Measurements from ENCODE around the gene TRDMT1. TPM values are rescaled to one million over a fixed set of nuclear protein-coding genes. Genes with fewer than 3 reads are reported as not detected.

Gene TRDMT1
- total RNA-seq, 2 experiments from 2014 or later: 10.4 to 12.2 TPM

DNA sequence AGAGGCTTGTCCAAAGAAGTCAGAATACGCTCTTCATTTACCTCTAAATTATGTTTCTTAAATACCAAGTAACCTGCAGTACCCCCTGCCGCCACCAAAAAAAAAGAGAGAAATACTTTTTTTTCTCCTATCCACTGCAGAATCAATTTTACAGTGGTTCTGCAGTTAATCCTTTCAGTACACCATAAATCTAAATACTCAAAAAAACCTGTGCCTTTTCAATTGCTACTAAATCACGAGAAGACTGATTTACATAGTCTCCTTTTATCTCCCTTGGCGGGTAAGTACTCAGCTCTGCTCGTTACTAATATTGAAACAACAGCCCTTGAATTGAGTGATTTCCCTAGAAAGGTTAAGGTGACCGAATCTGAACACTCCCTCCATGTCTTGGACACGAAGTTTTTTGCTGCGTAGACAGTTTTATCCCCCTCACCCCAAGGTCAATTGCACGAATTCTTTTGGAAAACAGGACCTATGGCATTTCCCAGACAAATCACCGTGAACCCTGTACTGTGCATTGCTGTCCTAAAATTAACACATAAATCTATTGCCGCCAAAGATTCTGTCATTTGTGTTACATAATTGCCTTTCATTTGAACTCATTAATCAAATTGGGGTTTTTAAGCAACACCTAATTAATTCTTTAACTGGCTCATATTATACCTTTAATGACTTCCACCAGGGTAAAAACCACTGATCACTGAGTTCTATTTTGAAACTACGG lies 26.1 kb upstream of the TRDMT1 start:
- TF ChIP-seq EZH2phosphoT487 (IDR thresholded peaks at IDR 0.05; ENCODE audit: borderline replicate concordance, low read depth, low read length): no peak
- TF ChIP-seq, protein P1, sequence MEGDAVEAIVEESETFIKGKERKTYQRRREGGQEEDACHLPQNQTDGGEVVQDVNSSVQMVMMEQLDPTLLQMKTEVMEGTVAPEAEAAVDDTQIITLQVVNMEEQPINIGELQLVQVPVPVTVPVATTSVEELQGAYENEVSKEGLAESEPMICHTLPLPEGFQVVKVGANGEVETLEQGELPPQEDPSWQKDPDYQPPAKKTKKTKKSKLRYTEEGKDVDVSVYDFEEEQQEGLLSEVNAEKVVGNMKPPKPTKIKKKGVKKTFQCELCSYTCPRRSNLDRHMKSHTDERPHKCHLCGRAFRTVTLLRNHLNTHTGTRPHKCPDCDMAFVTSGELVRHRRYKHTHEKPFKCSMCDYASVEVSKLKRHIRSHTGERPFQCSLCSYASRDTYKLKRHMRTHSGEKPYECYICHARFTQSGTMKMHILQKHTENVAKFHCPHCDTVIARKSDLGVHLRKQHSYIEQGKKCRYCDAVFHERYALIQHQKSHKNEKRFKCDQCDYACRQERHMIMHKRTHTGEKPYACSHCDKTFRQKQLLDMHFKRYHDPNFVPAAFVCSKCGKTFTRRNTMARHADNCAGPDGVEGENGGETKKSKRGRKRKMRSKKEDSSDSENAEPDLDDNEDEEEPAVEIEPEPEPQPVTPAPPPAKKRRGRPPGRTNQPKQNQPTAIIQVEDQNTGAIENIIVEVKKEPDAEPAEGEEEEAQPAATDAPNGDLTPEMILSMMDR (conservative IDR thresholded peaks at IDR 0.05; ENCODE audit: low read length): peak; percentile 70
- H3K79me2 ChIP-seq (ENCODE audit: insufficient read depth, low read depth, low read length): no peaks in the 10 kb centered on the region
- peak overlapping the region; percentile 57 for H3K4me2 ChIP-seq (ENCODE audit: low read length)
- no peaks in the 10 kb centered on the region for H3K36me3 ChIP-seq (ENCODE audit: insufficient read depth, low read length)
- DNase-seq (ENCODE audit: low spot score): peak; percentile 24
- BruUV-seq (replicated peaks): no TSS peak
- H3K4me1 ChIP-seq (ENCODE audit: insufficient read depth, low read length, poor library complexity, severe bottlenecking): peaks cover 29% of the 10 kb centered on the region
- peak overlapping the region; percentile 53 for H3K4me3 ChIP-seq (ENCODE audit: low read depth, low read length, poor library complexity, severe bottlenecking)
- CTCF ChIA-PET (ENCODE audit: unreplicated experiment): no interaction called here
- H2AFZ ChIP-seq (ENCODE audit: low read length): no peak overlapping the region; the same call in 1 of the 2 replicates
- H4K20me1 ChIP-seq (ENCODE audit: insufficient read depth, low read length): no peaks in the 10 kb centered on the region; the same call in 1 of the 2 replicates
- POLR2A ChIA-PET: interaction anchor here (0.6 kb wide), 1 partner anchor 475 kb away, joined by 3 read pairs; no protein-coding TSS in a partner anchor
- no peaks in the 10 kb centered on the region for H3K9me2 ChIP-seq (ENCODE audit: insufficient read depth, low read length)
- intact Hi-C loops (cut with micrococcal nuclease; ENCODE audit: unreplicated experiment): no loop called here
- no peaks in the 10 kb centered on the region for H3K9me3 ChIP-seq (ENCODE audit: low read length)
- H3K27ac ChIP-seq (ENCODE audit: low read depth, low read length, poor library complexity, severe bottlenecking): no peak overlapping the region

GRCh38 chr10:17226891-17227303 lies 25.4 kb upstream of the TRDMT1 start:
- Histone ChIP-seq H2AFZ (ENCODE audit: low read length) (no peak overlapping the region), H3K9me2 (ENCODE audit: insufficient read depth, low read length) (no peaks in the 10 kb centered on the region), H3K4me2 (ENCODE audit: low read length) (peak overlapping the region; percentile 57; the same call in 1 of the 2 replicates), H4K20me1 (ENCODE audit: insufficient read depth, low read length) (no peaks in the 10 kb centered on the region; the same call in 1 of the 2 replicates), H3K4me1 (ENCODE audit: insufficient read depth, low read length, poor library complexity, severe bottlenecking) (peaks cover 29% of the 10 kb centered on the region), H3K36me3 (ENCODE audit: insufficient read depth, low read length) (no peaks in the 10 kb centered on the region), H3K79me2 (ENCODE audit: insufficient read depth, low read depth, low read length) (no peaks in the 10 kb centered on the region), H3K4me3 (ENCODE audit: low read depth, low read length, poor library complexity, severe bottlenecking) (no peak overlapping the region), H3K9me3 (ENCODE audit: low read length) (no peaks in the 10 kb centered on the region), H3K27ac (ENCODE audit: low read depth, low read length, poor library complexity, severe bottlenecking) (no peak overlapping the region)
- ChIA-PET POLR2A (interaction anchor here (0.6 kb wide), 1 partner anchor 474 kb away, joined by 3 read pairs; no protein-coding TSS in a partner anchor), CTCF (ENCODE audit: unreplicated experiment) (no interaction called here)
- no TSS peak for BruUV-seq (replicated peaks)
- no peak for TF ChIP-seq EZH2phosphoT487 (IDR thresholded peaks at IDR 0.05; ENCODE audit: borderline replicate concordance, low read depth, low read length)
- TF ChIP-seq, protein P1 (conservative IDR thresholded peaks at IDR 0.05; ENCODE audit: low read length): no peak
- intact Hi-C loops (cut with micrococcal nuclease; ENCODE audit: unreplicated experiment): no loop called here
- no peak for DNase-seq (ENCODE audit: low spot score)

DNA sequence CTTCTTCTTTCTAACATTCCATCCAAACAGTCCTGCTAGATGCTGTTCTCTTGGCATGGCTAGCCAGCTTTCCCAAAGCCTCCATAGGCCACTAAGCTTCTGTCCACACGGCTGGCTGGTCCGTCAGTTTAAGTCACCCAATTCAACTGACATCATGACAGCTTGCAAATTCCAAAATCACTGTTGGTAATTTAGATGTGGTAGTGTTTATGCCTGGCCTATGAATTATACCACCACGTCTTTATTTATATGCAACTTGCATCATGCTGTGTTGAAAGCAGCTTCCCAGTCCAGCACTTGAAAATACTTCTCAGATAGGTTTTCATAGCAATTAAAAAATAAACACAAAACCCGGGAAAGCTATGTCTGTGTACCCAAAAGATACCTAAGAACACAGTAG lies 24.3 kb upstream of the TRDMT1 start:
- ChIA-PET POLR2A (interaction anchor here (0.6 to 1.1 kb wide), 2 partner anchors 17 to 161 kb away, joined by 3 read pairs; no protein-coding TSS in a partner anchor), CTCF (ENCODE audit: unreplicated experiment) (no interaction called here)
- Histone ChIP-seq H2AFZ (ENCODE audit: low read length) (no peak overlapping the region), H4K20me1 (ENCODE audit: insufficient read depth, low read length) (no peaks in the 10 kb centered on the region; the same call in 1 of the 2 replicates), H3K9me3 (ENCODE audit: low read length) (no peaks in the 10 kb centered on the region), H3K4me2 (ENCODE audit: low read length) (no peak overlapping the region), H3K36me3 (ENCODE audit: insufficient read depth, low read length) (no peaks in the 10 kb centered on the region), H3K4me1 (ENCODE audit: insufficient read depth, low read length, poor library complexity, severe bottlenecking) (peaks cover 24% of the 10 kb centered on the region), H3K4me3 (ENCODE audit: low read depth, low read length, poor library complexity, severe bottlenecking) (no peak overlapping the region), H3K79me2 (ENCODE audit: insufficient read depth, low read depth, low read length) (no peaks in the 10 kb centered on the region), H3K27ac (ENCODE audit: low read depth, low read length, poor library complexity, severe bottlenecking) (no peak overlapping the region), H3K9me2 (ENCODE audit: insufficient read depth, low read length) (no peaks in the 10 kb centered on the region)
- BruUV-seq (replicated peaks): no TSS peak
- no peak for DNase-seq (ENCODE audit: low spot score)
- intact Hi-C loops (cut with micrococcal nuclease; ENCODE audit: unreplicated experiment): no loop called here
- TF ChIP-seq EZH2phosphoT487 (IDR thresholded peaks at IDR 0.05; ENCODE audit: borderline replicate concordance, low read depth, low read length): no peak
- TF ChIP-seq, protein P1 (conservative IDR thresholded peaks at IDR 0.05; ENCODE audit: low read length): no peak
